HG03439 (cell line): Measurements from ENCODE around the gene ATOH8.

Experiments used
- ATAC-seq: cut with Tn5 transposase; IDR thresholded peaks from one replicate; pipeline ENCODE4 v1.9.1; 2021; ENCODE audit warnings: mild to moderate bottlenecking, moderate library complexity; ENCODE audit not compliant: unreplicated experiment

ATOH8 gene

DNA sequence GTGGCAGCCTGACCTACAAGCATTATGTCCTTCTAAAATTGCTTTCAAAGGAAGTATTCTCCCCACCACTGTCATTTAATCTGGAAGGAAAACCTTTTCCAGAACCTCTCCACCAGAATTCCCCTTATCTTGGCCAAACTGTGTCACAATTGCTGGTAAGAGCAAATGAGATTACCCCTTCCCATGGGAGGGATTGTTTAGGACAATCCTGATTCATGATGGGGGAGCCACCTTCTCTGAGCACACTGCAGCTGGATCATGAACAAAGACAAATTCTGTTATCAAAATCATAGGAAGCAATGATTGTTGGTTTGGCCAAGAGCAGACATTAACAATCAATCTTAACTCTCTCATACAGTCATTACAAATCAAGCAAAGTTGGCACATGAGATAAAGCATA is 18.1 kb upstream of the ATOH8 start:
- ATAC-seq: no peak

DNA sequence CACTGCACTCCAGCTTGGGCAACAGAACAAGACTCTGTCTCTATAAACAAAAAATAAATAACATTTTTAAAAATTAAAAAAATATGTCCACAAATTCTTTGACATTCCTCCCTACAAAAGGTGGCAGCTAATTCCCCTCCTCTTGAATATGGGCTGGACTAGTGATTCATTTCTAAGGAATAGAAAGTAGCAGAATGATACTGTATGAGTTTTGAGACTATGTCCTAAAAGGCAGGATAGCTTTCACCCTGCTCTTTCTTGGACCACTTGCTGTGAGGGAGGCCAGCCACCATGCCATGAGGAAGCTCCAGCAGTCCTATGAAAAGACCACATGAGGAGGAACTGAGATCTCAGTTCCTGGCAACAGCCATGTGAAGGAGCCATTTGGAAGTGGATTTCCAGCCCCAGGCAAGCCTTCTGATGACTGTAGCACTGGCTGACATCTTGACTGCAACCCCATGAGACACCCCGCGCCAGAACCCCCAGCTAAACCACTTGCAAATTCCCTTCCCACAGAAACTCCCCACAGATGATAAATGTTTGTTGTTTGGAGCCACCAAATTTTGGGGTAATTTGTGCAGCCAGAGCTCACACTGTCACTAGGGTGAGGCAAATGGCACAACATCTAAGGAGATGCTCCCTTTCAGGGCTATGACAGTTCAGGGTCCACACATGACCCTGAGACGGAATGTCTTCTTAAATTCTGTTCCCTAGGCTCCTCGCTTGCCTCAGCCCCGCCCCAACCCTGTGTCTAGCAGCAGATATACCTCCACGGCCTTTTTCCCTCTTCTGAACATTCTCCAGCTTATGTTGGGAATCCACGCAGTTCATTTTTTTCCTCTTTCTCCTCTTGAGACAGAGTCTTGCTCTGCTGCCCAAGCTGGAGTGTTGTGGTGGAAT is 17.1 kb upstream of the ATOH8 start:
- no peak for ATAC-seq

DNA sequence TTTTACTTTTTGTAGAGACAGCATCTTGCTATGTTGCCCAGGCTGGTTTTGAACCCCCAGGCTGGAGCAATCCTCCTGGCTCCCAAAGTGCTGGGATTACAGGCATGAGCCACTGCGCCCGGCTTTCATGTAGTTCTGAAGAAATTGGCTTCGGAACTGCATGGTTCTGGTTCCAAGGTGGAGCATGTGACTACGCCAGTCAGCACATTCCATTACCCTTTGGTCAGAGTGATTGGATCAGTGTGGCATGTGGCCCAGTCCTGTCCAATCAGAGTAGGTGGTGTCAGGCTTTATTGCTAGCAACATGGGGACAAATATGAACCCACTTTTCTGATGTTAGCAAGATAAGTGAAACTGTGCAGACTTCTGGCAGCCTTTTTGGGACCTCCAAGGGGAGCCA is 16.3 kb upstream of the ATOH8 start:
- no peak for ATAC-seq

DNA sequence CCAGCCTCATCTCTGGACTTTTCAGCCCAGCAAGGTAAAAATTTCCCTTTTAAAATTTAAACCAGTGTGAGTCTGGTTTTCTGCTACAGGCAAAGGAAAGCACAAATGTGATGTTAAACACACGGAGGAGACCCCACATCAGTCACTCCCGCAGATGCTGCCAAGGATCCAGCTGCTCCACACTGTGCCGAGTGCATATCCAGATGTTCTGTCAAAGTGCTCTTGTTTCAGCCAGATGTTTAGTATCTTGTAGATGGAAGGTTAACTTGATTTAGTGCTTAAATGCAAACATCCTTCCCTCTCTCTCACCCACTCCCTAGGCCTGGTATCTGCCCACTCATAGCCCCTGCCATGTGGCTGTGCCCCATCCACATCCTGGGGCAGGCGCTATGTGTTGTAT is 15.8 kb upstream of the ATOH8 start:
- no peak for ATAC-seq

DNA sequence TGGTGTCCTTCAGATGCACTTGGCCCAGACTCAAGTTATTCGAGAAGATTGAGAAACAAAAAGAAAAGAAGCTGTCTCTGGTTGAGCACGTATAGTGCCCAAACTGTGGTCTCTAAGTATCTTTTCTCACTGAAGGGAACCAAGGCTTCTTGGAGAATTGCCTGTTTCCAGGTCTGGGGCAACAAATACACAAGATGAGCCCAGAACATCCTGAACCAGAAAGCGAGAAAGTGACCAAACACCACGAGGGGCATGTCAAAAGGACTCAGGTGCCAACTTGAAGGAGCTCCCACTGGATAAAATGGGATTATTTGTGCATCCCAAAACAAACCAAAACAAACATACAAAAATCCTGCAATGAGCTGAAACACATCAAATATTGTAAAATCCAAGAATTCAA is 13.6 kb upstream of the ATOH8 start:
- ATAC-seq: no peak

DNA sequence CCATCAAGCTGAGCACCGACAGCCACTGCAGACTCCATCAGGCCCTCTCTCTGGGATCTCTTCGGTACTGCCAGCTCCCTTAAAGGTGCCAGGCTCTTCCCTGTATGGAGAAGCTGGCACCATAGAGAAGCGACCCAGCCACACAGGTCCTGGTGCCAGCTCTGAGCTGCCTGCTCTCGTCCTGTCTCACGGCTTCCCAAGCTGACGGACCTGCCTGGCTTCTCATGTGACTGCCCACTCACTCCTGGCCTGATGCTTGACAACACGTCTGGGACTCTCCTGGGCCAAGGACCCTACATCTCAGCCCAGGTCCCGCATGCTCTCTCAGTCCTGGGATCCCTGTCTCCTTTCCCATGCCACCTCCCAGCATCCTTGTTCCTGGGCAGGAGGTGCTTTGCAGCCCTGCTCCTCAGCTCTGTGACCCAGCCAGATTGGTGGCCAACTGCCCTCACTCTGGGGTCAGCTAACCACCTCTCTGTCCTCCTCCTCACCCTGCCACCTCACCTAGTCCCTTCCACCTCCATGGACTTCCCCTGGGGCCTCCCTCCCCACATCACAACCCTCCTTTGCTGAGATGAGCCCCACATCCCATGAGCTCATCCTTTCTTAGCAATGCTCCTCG is 12.5 kb upstream of the ATOH8 start:
- ATAC-seq: no peak

DNA sequence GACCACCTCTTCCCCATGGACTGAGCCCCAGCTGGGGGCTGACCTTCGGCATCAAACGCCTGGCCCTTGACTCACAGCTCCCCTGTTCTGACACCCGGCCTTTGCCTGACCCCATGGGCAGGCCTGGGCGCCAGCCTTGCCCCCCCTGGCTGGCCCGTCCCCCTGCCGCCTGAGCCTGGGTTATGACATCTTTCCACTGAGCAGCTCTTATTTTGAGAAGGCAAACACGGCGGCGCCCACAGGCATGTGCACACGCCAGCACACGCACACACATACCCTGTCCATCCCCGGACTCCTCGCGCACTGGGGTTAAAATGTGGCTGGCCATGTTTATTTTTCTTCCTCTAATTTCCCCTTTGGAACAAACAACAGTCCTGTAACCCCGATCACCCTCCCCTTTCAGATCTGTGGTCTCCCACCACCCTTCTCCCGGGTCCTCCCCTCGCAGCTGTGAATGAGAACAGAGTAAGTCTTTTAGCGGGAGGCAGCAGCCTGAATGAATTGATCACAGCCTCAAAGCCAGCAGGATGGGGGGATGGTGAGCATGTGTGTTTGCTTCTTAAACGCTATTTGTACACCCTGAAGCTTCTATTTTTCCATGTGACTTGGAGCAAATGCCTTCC is 11.8 kb upstream of the ATOH8 start:
- ATAC-seq: no peak

DNA sequence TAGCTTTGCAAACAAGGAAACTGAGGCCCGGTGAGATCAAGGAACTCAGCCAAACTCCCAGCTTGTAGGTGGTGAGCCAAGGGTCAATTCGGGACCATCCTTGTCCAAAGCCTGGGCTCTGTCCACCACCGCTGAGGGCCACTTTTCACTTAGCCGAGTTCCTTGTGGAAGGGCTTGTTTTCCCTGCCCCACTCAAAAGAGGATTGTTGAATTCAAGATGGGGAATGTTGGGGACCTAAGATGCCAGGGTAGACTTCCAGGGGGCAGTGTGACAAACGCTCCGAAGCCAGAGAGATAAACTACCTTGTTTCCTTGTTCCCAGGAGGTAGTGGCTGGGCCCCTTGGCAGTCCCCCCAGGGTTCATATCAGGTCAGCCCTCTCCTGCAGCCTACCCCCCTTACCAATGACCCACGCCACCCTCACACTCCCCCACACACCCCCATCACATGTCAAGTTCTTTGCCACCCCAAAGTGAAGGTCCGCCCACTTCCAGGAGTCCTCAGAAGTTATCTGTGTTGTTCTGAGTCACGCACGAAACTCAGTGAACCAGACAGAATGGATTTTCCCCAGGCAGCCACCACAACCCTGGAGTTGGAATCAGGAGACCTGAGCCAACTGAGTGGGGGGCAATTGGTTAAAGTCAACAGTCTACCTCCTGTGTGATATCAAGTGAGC is 10.3 kb upstream of the ATOH8 start:
- no peak for ATAC-seq

DNA sequence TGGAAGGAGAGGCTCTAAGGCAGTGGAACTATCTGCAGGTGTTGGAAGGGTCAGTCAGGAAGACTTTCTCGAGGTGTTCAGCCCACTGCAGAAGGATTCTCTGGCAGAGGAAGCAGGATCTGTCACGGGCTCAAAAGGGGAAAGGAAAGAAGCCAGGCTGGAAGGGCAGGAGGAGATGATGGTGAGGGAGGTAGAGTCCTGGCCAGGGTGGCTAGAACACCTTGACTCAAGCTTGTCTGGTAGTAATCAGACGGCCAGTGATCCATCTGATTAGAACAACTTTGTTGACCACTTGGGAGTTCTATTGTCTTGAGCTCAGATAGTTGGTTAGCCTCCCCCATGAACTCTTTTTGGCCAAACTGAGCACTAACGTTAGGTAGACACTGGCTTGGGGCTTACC is 9.7 kb upstream of the ATOH8 start:
- ATAC-seq: no peak

DNA sequence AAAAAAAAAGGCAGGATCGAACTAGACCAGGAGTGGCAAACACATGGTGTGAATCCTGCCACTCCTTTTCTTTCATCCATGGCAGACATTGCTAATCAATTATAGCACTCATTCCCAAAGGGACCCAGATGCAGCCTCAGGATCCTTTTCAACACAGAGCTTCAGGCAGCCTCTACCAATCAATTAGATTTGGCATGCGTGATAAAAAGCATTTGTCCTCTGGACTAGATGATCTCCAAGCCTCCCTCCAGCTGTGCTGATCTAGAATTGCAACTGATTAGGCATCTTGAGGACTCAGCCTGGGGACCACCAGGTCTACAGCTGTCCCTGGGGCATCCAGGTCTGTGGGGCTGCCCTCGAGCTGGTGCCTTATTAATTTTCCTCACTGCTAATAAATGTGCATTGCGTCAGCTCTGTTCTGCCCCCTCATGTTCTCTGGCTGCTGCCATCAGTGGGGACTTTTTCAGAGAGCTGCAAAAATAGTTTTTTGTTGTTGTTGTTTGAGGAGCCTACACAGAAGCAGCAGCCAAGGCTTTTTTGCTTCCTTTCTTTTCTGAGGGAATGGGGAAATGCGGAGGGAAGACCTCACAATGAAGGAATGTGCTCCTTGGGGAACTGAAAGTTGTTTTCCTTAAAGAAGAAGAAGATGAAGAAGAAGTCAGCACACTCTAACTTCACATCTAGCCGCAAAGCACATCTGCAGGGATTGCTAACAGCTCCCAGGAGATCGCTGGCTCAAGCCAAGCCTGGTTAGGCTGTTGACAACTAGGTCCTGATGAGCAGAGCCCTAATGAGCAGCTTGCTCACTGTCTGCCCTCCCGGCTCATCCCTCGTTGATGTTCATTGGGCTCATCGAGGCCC is 8.8 kb upstream of the ATOH8 start:
- no peak for ATAC-seq

DNA sequence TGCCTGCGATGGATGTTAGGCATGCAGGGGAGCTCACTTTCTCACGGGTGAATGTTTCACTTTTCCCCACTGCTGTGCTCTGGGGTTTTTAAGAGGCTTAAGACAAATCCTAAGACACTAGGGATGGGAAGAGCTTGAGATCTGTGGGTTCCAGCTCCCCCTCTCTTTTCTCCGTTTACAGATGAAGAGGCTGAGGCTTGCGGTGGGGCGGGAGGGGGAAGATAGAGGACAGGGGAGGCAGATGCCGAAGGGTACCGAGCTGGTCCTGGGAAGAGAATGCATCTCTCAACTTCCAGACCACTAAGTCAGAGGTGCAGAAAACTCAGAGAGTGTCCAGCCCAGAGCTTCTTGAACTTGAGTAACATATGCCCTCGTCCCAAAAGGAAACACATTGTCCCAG is 8.2 kb upstream of the ATOH8 start:
- ATAC-seq: no peak

DNA sequence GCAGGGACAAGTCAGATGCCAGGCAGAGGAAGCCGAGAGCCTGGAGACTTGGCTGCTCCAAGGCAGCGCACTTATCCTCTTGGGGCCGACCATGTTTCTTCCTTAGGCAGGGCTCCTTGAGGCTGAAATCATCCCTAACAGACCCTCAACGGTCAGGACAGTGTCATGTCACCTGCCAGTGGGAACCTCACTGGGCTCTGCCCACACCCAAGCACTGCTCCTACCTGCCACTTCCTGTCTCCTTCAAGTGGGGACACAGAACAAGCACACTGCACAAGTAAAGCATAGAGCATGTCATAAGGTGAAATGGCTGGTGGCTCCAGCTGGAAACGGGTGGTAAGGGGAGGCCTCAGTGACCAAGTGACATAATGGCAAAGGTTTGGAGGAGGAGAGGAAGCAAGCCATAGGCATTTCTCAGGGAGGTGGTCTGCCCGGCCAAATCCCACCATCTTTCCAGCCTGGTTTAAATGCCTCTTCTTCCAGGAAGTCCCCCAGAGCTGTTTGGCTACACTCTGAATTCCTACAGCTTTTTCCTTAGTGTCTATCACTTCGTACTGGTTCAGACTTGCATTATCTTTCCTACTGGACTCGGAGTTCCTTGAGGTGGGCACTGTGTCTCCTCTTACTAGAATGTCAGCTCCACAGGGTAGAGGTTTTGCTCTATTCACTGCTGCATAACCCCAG is 7.3 kb upstream of the ATOH8 start:
- ATAC-seq: no peak

DNA sequence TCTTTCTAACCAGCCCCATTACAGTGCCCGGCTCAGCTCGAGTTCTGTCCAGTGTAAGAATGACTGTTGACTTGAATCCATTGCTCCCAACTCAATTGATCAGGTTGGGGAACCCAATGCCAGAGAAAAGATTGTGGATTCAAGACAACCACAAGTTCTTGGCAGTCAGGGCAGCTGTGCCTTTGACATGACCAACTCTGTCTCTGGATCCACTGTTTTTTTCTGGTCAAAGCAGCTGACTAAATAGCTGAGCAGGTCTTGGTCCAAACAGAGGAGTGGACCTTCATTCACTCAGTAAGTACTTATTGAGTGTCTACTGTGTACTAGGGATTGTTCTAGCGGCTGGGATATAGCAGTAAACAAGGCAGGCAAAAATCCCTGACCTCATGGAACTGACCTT is 6.3 kb upstream of the ATOH8 start:
- no peak for ATAC-seq

DNA sequence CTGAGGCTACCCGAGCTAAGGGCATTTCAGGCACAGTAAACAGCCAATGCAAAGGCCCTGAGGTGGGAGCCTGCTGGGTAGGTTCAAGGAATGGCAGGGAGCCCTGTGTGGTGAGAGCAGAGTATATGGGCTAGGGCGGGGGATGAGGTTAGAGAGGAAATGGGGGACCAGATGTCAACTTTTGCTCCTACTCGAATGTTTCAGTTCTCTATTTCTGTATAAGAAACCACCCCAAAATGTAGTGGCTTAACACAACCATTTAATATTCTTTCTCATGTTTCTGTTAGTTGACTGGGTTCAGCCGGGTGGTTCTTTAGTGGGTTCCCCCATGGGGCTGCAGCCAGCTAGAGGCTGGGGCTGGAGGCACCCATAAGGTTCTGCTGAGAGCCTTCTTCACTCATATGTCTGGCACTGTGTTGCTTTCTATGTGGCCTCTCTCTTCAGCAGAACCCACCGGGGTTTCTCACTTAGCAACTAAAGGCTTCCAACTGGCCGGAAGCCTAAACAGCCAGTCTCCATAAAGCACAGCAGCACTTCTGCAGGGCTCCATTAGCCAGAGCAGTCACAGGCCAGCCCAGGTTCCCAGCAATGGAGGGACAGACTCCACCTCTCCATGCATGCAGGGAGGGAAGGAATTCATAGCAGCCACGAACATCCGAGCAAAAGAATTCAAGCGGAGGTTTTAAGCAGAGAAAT is 5.6 kb upstream of the ATOH8 start:
- no peak for ATAC-seq

DNA sequence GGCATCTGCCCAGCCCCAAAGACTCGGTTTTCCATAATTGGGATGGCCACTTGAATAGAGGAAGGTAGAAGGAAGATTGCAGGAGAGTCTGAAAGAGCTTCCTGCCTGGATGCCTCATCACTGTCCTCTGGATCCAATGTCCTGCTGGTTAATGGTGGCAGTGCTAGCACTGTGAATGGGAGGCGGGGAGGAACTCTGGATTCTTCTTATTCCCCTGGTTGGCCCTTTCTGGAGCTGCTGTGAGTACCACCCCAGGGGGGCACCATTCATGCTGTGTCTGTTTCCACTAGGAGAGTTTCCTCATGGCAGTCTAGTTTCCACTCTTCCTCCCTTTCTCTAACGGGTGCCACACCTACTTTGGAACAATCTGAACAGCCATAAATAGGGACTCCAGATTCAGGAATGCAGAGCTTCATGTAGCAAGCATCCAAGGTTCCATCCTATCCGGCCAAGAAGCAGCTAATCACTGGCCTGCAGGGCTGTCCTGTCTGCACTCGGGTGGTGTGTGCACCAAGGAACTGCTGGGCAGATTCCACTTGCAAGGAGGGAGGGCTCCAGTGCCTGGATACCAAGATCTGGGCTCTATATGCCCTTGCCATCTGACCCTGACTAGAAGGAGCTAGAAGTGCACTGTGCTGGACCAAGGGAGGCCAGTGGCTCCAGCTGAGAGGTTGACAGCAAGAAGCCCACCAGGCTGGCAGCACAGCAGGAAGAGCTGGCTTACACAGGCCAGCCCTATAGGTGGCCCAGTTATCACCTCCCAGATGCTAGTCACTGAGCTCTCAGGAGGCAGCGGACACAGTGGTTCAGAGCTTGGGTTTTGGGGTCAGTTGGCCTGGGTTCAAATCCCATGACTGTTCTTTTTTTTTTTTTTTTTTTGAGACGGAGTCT is 4.6 kb upstream of the ATOH8 start:
- ATAC-seq: no peak

DNA sequence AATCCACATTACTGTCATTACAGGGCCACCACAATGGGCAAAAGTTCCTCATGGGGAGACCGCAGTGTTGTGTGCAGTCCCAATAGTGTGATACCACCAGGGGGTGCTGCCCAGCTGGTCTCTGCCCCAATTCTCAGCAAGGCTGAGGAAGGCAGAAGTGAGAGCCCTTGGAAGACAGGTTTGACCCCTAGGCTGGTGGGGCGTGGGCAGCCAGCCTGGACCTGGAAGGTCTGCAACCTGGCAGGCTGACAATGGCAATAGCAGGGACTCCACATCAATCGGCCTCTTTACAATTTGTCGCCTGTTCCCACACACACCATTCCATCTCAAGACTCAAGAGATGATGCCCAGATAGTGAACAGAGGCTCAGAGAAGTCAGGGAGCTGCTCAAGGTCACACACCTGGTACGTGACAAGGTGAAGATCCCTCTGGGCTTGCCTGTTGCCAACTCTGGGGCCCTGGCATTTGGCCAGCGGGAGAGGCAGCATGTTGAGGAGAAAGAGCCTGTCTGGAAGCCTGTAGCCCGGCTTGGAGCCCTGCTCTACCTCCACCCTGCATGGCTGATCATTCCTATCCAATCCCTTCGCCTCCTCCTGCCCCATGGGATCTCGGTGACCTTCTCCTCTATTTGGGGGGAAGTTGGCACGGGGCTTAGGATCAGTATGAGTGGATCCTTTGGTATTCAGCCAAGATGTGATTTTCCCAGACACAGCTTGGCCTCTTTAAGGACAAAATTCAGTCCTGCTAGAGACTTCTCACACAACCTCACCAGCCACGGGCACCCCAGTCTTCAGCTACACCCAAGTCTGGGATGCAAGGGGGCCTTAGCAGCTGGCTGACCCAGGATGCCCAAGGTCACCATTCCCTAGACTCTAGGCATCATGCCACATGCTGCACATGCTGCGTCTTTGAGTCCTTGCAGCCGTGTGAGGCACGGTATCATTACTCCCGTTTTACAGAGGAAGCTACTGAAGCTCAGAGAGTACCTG is 2.9 kb upstream of the ATOH8 start:
- ATAC-seq: no peak

DNA sequence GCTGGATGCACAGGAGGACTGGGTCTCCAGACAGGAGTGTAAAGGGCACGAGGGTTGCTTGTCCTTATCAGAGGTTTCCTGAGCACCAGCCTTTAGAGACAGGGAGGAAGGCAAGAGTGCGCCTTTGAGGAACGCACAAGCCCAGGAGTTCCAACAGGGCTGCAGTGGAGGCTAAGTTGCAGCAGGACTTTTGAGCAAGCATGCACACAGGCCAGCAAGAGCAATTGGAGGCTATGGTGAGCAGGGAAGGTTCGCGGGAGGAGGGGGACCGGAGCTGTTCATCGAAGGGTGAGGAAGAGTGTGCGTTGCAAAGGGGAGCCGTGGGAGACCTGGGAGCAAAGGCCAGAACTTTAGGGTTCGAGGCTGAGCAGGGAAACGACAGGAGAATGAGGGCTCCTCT is 2.2 kb upstream of the ATOH8 start:
- ATAC-seq: no peak
